SK-N-SH treated with all-trans-retinoic acid at 6 μM for 48 hours (cell line): ENCODE results near the gene SLC39A1.

Experiments
- ATAC-seq: fragments of 200-7000 bp; cut with Tn5 transposase; 3 replicates; pipeline ENCODE4 v1.9.1; 2020; ENCODE audit warnings: mild to moderate bottlenecking, moderate library complexity
- ARNTL ChIP-seq: fragments of 450-650 bp; formaldehyde crosslinking; IDR thresholded peaks from 2 replicates; pipeline ENCODE4 v1.5.0; 2020; ENCODE audit warnings: low read depth, mild to moderate bottlenecking, moderate library complexity, borderline replicate concordance
- BACH2 ChIP-seq: fragments of 250-450 bp; sonication (Bioruptor Pico); IDR thresholded peaks from 2 replicates; pipeline ENCODE4 v1.9.0; 2021; ENCODE audit warnings: mild to moderate bottlenecking, borderline replicate concordance
- CREB5 ChIP-seq: fragments of 250-450 bp; sonication (Bioruptor Pico); IDR thresholded peaks from 2 replicates; pipeline ENCODE4 v1.5.1; 2020; ENCODE audit warnings: low read depth, mild to moderate bottlenecking, moderate library complexity
- CSDC2 ChIP-seq: fragments of 250-450 bp; sonication (Bioruptor Pico); IDR thresholded peaks from 2 replicates; pipeline ENCODE4 v1.5.0; 2020; ENCODE audit warnings: mild to moderate bottlenecking, moderate library complexity
- CSRNP3 ChIP-seq: fragments of 250-450 bp; sonication (Bioruptor Pico); IDR thresholded peaks from 2 replicates; pipeline ENCODE4 v1.5.1; 2021; ENCODE audit warnings: mild to moderate bottlenecking, moderate library complexity
- ESRRG ChIP-seq: fragments of 250-450 bp; sonication (Bioruptor Pico); IDR thresholded peaks from 2 replicates; pipeline ENCODE4 v1.6.1; 2021; ENCODE audit warnings: mild to moderate bottlenecking
- GLIS3 ChIP-seq: fragments of 250-450 bp; sonication (Bioruptor Pico); IDR thresholded peaks from 2 replicates; pipeline ENCODE4 v1.5.0; 2020; ENCODE audit warnings: mild to moderate bottlenecking, moderate library complexity
- ISL1 ChIP-seq: fragments of 250-450 bp; sonication (Bioruptor Pico); IDR thresholded peaks from 2 replicates; pipeline ENCODE4 v2.1.2; 2022; ENCODE audit warnings: mild to moderate bottlenecking, moderate library complexity
- OSR1 ChIP-seq: fragments of 250-450 bp; sonication (Bioruptor Pico); IDR thresholded peaks from 2 replicates; pipeline ENCODE4 v1.8.0; 2022; ENCODE audit warnings: moderate library complexity, mild to moderate bottlenecking, inconsistent platforms
- PATZ1 ChIP-seq: fragments of 250-450 bp; sonication (Bioruptor Pico); IDR thresholded peaks from 2 replicates; pipeline ENCODE4 v1.8.0; 2020; ENCODE audit warnings: mild to moderate bottlenecking, moderate library complexity, borderline replicate concordance
- POU6F1 ChIP-seq: fragments of 250-450 bp; sonication (Bioruptor Pico); IDR thresholded peaks from 2 replicates; pipeline ENCODE4 v1.8.0; 2021; ENCODE audit warnings: low read depth, mild to moderate bottlenecking, moderate library complexity, borderline replicate concordance
- PPARA ChIP-seq: fragments of 250-450 bp; sonication (Bioruptor Pico); IDR thresholded peaks from 2 replicates; pipeline ENCODE4 v1.5.0; 2020; ENCODE audit warnings: mild to moderate bottlenecking, borderline replicate concordance
- RARB ChIP-seq: fragments of 250-450 bp; sonication (Bioruptor Pico); IDR thresholded peaks from 2 replicates; pipeline ENCODE4 v1.8.0; 2021; ENCODE audit warnings: mild to moderate bottlenecking, moderate library complexity
- SNAI2 ChIP-seq: fragments of 250-450 bp; sonication (Bioruptor Pico); IDR thresholded peaks from 2 replicates; pipeline ENCODE4 v1.5.0; 2020; ENCODE audit warnings: mild to moderate bottlenecking, moderate library complexity
- TCF4 ChIP-seq: fragments of 250-450 bp; sonication (Bioruptor Pico); IDR thresholded peaks from 2 replicates; pipeline ENCODE4 v1.8.0; 2021; ENCODE audit warnings: mild to moderate bottlenecking, moderate library complexity, borderline replicate concordance
- TOX ChIP-seq: fragments of 250-450 bp; sonication (Bioruptor Pico); IDR thresholded peaks from 2 replicates; pipeline ENCODE4 v1.8.0; 2021; ENCODE audit warnings: mild to moderate bottlenecking, moderate library complexity, borderline replicate concordance
- TSHZ2 ChIP-seq: fragments of 250-450 bp; sonication (Bioruptor Pico); IDR thresholded peaks from 2 replicates; pipeline ENCODE4 v1.5.0; 2020; ENCODE audit warnings: mild to moderate bottlenecking, moderate library complexity
- ZC3H10 ChIP-seq: fragments of 250-450 bp; sonication (Bioruptor Pico); IDR thresholded peaks from 2 replicates; pipeline ENCODE4 v1.5.1; 2021; ENCODE audit warnings: mild to moderate bottlenecking, moderate library complexity
- ZNF565 ChIP-seq: fragments of 450-650 bp; formaldehyde crosslinking; conservative IDR thresholded peaks from 2 replicates; pipeline ENCODE4 v1.5.0; 2020; ENCODE audit warnings: low read depth, mild to moderate bottlenecking, moderate library complexity
- ZNF70 ChIP-seq: fragments of 450-650 bp; formaldehyde crosslinking; IDR thresholded peaks from 2 replicates; pipeline ENCODE4 v1.5.0; 2020; ENCODE audit warnings: mild to moderate bottlenecking, moderate library complexity
- ZNF8 ChIP-seq: fragments of 450-650 bp; formaldehyde crosslinking; IDR thresholded peaks from 2 replicates; pipeline ENCODE4 v1.5.0; 2020; ENCODE audit warnings: mild to moderate bottlenecking, moderate library complexity

Gene SLC39A1

GRCh38 chr1:153936011-153936802, 27.1 kb downstream of the SLC39A1 start (continued):
- TF ChIP-seq CSRNP3 (CRISPR knock-in tag) (no peak), RARB (CRISPR knock-in tag) (no peak), TOX (no peak), CREB5 (CRISPR knock-in tag) (no peak), ZNF70 (no peak), OSR1 (CRISPR knock-in tag) (no peak)
- TF ChIP-seq, all 23 proteins: peak for 0

GRCh38 chr1:153934746-153935145, 28.6 kb downstream of the SLC39A1 start:
- TF ChIP-seq SNAI2 (CRISPR knock-in tag) (no peak), OSR1 (CRISPR knock-in tag) (no peak), ZNF8 (CRISPR knock-in tag) (no peak), CSDC2 (CRISPR knock-in tag) (no peak), BACH2 (CRISPR knock-in tag) (no peak), CSRNP3 (CRISPR knock-in tag) (no peak), ZNF70 (no peak), ZC3H10 (CRISPR knock-in tag) (no peak), RARB (CRISPR knock-in tag) (no peak), ZNF565 (CRISPR knock-in tag) (no peak), PPARA (CRISPR knock-in tag) (no peak), ISL1 (CRISPR knock-in tag) (no peak), CREB5 (CRISPR knock-in tag) (no peak)
- ATAC-seq = no peak

- ATAC-seq = no peak
- TF ChIP-seq CSDC2 (CRISPR knock-in tag) = no peak
- TF ChIP-seq ZNF565 (CRISPR knock-in tag) = no peak
- TF ChIP-seq ISL1 (CRISPR knock-in tag) = no peak
- no peak for TF ChIP-seq ESRRG (CRISPR knock-in tag)
- TF ChIP-seq TSHZ2 (CRISPR knock-in tag) = no peak
- no peak for TF ChIP-seq POU6F1 (CRISPR knock-in tag)
- TF ChIP-seq PATZ1 = no peak
- TF ChIP-seq PPARA (CRISPR knock-in tag) = no peak
- TF ChIP-seq TCF4 = no peak
- TF ChIP-seq TOX = no peak
- TF ChIP-seq ZNF8 (CRISPR knock-in tag) = no peak
- no peak for TF ChIP-seq ARNTL (CRISPR knock-in tag)
- TF ChIP-seq CREB5 (CRISPR knock-in tag) = no peak
- no peak for TF ChIP-seq GLIS3 (CRISPR knock-in tag)
- no peak for TF ChIP-seq OSR1 (CRISPR knock-in tag)
- no peak for TF ChIP-seq ZC3H10 (CRISPR knock-in tag)
Observed at GRCh38 chr1:153933955-153934354, 29.4 kb downstream of the SLC39A1 start.
